GM18858 (cell line): ENCODE results near the gene LRRC8B.
A peak's percentile ranks its signal among the peaks of the same experiment; 100 is the strongest.
"Not testable (repeated sequence)": the region's sequence is repeated elsewhere in the genome, so short reads cannot be mapped to it uniquely, and the experiment has no call there.

Experiments used
- ATAC-seq: cut with Tn5 transposase; IDR thresholded peaks from one replicate; pipeline ENCODE4 v1.9.1; 2021; ENCODE audit not compliant: unreplicated experiment

LRRC8B gene

GRCh38 chr1:89606227-89606980, 81.8 kb downstream of the LRRC8B start:
- ATAC-seq: no peak

GRCh38 chr1:89607156-89607555, 82.5 kb downstream of the LRRC8B start:
- no peak for ATAC-seq

- no peak for ATAC-seq
These were observed 83.1 kb downstream of the LRRC8B start for GRCh38 chr1:89607586-89608318.

- no peak for ATAC-seq
These were observed 83.8 kb downstream of the LRRC8B start for GRCh38 chr1:89608319-89608983.

GRCh38 chr1:89608984-89609725, 84.5 kb downstream of the LRRC8B start:
- no peak for ATAC-seq

- no peak for ATAC-seq
These were observed 85.3 kb downstream of the LRRC8B start for GRCh38 chr1:89609781-89610456.

- no peak for ATAC-seq
These were observed 85.9 kb downstream of the LRRC8B start for GRCh38 chr1:89610457-89611011.

- peak; percentile 98 for ATAC-seq
These were observed 87.1 kb downstream of the LRRC8B start for GRCh38 chr1:89611721-89612120.

GRCh38 chr1:89613928-89614327, 89.3 kb downstream of the LRRC8B start:
- no peak for ATAC-seq

GRCh38 chr1:89615676-89616598, 91.3 kb downstream of the LRRC8B start:
- no peak for ATAC-seq

- ATAC-seq: no peak
These were observed 92.4 kb downstream of the LRRC8B start for GRCh38 chr1:89616844-89617627.

- no peak for ATAC-seq
These were observed 96.0 kb downstream of the LRRC8B start for GRCh38 chr1:89620664-89621063.

GRCh38 chr1:89622895-89623294, 98.3 kb downstream of the LRRC8B start:
- ATAC-seq: no peak

GRCh38 chr1:89624314-89624713, 99.7 kb downstream of the LRRC8B start:
- no peak for ATAC-seq

GRCh38 chr1:89624715-89625323, 100.2 kb downstream of the LRRC8B start:
- ATAC-seq: no peak

GRCh38 chr1:89627596-89627962, 103.0 kb downstream of the LRRC8B start:
- no peak for ATAC-seq

- ATAC-seq: no peak
These were observed 104.5 kb downstream of the LRRC8B start for GRCh38 chr1:89629146-89629545.

GRCh38 chr1:89629600-89629999, 105.0 kb downstream of the LRRC8B start:
- ATAC-seq: not testable (repeated sequence)
